Adrenal gland (tissue), 5 donors: ENCODE data around the gene PLK5.

Source experiments
- CTCF ChIP-seq, 6 experiments: fragments of 450-650 bp in 4 of 6; fragments of 200-600 bp in 2 of 6; sonication (generic) in 1 of 6; IDR thresholded peaks; 1 replicate in 5 of 6; 2 replicates in 1 of 6; pipeline versions ENCODE4 v1.5.1 to v1.8.0; 2016 to 2021; ENCODE audit warnings: antibody characterized with exemption in 6 of 6, mild to moderate bottlenecking in 2 of 6, moderate library complexity in 1 of 6
- POLR2A ChIP-seq, 2 donors: fragments of 450-650 bp; IDR thresholded peaks; one replicate each; pipeline ENCODE4 v1.6.1; 2017; ENCODE audit warnings: antibody characterized with exemption in 2 of 2, mild to moderate bottlenecking in 2 of 2, moderate library complexity in 1 of 2
- donor health status: DM: no; HTN: no; CAD: no.

GRCh38 chr19:1514295-1514661 is 9.6 kb upstream of the PLK5 start:
- no peak for TF ChIP-seq POLR2A (IDR thresholded peaks at IDR 0.05)
- no peak for TF ChIP-seq CTCF (IDR thresholded peaks at IDR 0.05)
